OCI-LY3 (cell line): ENCODE measurements around the gene DDX4.

ENCODE experiments used
- CTCF ChIP-seq: fragments of 200-600, 300-600 bp; sonication (generic); IDR thresholded peaks from 2 replicates; pipeline ENCODE4 v1.5.1; 2014; ENCODE audit warnings: antibody characterized with exemption, low read length, low read depth
- EZH2phosphoT487 ChIP-seq: fragments of 200-600 bp; shearing (Covaris generic); IDR thresholded peaks from 2 replicates; pipeline ENCODE4 v1.6.1; 2018; ENCODE audit warnings: antibody characterized with exemption, mixed run types, low read depth

DNA sequence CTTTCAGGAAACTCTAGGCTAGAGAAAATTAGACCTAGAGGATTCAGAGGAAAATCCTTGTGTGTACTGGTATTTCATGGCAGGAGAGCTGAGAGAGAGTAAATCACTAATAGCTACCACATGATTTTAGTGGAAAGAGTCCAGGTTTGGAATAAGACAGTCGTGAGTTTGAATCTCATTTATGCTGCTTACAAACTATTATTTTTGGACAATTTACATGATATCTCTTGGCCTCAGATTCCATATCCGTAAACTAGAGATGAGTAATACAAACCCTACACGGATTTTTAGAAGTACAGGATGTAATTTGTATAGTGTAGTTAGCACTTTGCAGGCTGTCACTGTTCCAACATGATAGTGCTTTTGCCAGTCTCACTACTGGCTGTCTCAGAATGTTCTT, 116.0 kb downstream of the DDX4 start:
- TF ChIP-seq CTCF = no peak
- TF ChIP-seq EZH2phosphoT487 = no peak
